Measurements from ENCODE around the gene MFAP4. TPM values are rescaled to one million over a fixed set of nuclear protein-coding genes. Genes with fewer than 3 reads are reported as not detected.

The MFAP4 gene
- total RNA-seq, 1 donor from 2014 or later, result 0.93 TPM

GRCh38 chr17:19413761-19414160 lies 26.8 kb upstream of the MFAP4 start:
- Histone ChIP-seq H3K36me3 (ENCODE audit: insufficient read depth, low read length) (no peaks in the 10 kb centered on the region), H3K9ac (ENCODE audit: low read length) (no peak overlapping the region), H3K4me2 (ENCODE audit: low read length) (no peak overlapping the region), H3K9me3 (ENCODE audit: insufficient read depth, low read depth, low read length) (no peaks in the 10 kb centered on the region), H3K4me1 (ENCODE audit: insufficient read depth, low read length) (peaks cover 33% of the 10 kb centered on the region), H3K27me3 (ENCODE audit: insufficient read depth, low read length) (no peaks in the 10 kb centered on the region), H2AFZ (ENCODE audit: low read depth, low read length) (no peak overlapping the region), H3K4me3 (ENCODE audit: insufficient read depth, low read depth, low read length) (no peak overlapping the region), H3K79me2 (ENCODE audit: insufficient read depth, low read length) (no peaks in the 10 kb centered on the region), H4K20me1 (ENCODE audit: insufficient read depth, low read length) (no peaks in the 10 kb centered on the region), H3K27ac (ENCODE audit: low read depth, low read length) (no peak overlapping the region)
- Mint-ChIP-seq H3K9me3 (ENCODE audit: unreplicated experiment) (no peaks in the 10 kb centered on the region), H3K27me3 (ENCODE audit: low read depth, unreplicated experiment) (peaks cover 25% of the 10 kb centered on the region), H3K27ac (ENCODE audit: unreplicated experiment) (no peak overlapping the region), H3K4me3 (ENCODE audit: unreplicated experiment) (no peak overlapping the region), H3K36me3 (ENCODE audit: low read depth, unreplicated experiment) (no peaks in the 10 kb centered on the region), H3K4me1 (ENCODE audit: low read depth, unreplicated experiment) (peaks cover 19% of the 10 kb centered on the region)
- TF ChIP-seq, protein P1, sequence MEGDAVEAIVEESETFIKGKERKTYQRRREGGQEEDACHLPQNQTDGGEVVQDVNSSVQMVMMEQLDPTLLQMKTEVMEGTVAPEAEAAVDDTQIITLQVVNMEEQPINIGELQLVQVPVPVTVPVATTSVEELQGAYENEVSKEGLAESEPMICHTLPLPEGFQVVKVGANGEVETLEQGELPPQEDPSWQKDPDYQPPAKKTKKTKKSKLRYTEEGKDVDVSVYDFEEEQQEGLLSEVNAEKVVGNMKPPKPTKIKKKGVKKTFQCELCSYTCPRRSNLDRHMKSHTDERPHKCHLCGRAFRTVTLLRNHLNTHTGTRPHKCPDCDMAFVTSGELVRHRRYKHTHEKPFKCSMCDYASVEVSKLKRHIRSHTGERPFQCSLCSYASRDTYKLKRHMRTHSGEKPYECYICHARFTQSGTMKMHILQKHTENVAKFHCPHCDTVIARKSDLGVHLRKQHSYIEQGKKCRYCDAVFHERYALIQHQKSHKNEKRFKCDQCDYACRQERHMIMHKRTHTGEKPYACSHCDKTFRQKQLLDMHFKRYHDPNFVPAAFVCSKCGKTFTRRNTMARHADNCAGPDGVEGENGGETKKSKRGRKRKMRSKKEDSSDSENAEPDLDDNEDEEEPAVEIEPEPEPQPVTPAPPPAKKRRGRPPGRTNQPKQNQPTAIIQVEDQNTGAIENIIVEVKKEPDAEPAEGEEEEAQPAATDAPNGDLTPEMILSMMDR (IDR thresholded peaks at IDR 0.05; ENCODE audit: insufficient read depth, low read depth, low read length), result no peak
- TF ChIP-seq EZH2 (IDR thresholded peaks at IDR 0.05; ENCODE audit: insufficient read depth, low read length), result no peak
- FAIRE-seq, result no peak
- no peak for DNase-seq (ENCODE audit: low read depth)

GRCh38 chr17:19412984-19413383 lies 26.0 kb upstream of the MFAP4 start:
- H3K27ac ChIP-seq (ENCODE audit: low read depth, low read length), result no peak overlapping the region
- Mint-ChIP-seq H3K4me1 (ENCODE audit: low read depth, unreplicated experiment) (peaks cover 11% of the 10 kb centered on the region), H3K27me3 (ENCODE audit: low read depth, unreplicated experiment) (peaks cover 25% of the 10 kb centered on the region), H3K4me3 (ENCODE audit: unreplicated experiment) (no peak overlapping the region), H3K9me3 (ENCODE audit: unreplicated experiment) (no peaks in the 10 kb centered on the region), H3K36me3 (ENCODE audit: low read depth, unreplicated experiment) (no peaks in the 10 kb centered on the region), H3K27ac (ENCODE audit: unreplicated experiment) (no peak overlapping the region)
- DNase-seq (ENCODE audit: low read depth) (no peak), FAIRE-seq (no peak)
- H3K27me3 ChIP-seq (ENCODE audit: insufficient read depth, low read length), result no peaks in the 10 kb centered on the region
- no peaks in the 10 kb centered on the region for H4K20me1 ChIP-seq (ENCODE audit: insufficient read depth, low read length)
- no peak overlapping the region for H2AFZ ChIP-seq (ENCODE audit: low read depth, low read length)
- H3K4me2 ChIP-seq (ENCODE audit: low read length), result no peak overlapping the region
- no peak overlapping the region for H3K4me3 ChIP-seq (ENCODE audit: insufficient read depth, low read depth, low read length)
- peaks cover 25% of the 10 kb centered on the region for H3K4me1 ChIP-seq (ENCODE audit: insufficient read depth, low read length)
- H3K79me2 ChIP-seq (ENCODE audit: insufficient read depth, low read length), result no peaks in the 10 kb centered on the region
- no peak for TF ChIP-seq EZH2 (IDR thresholded peaks at IDR 0.05; ENCODE audit: insufficient read depth, low read length)
- TF ChIP-seq, protein P1 (IDR thresholded peaks at IDR 0.05; ENCODE audit: insufficient read depth, low read depth, low read length), result no peak
- no peak overlapping the region for H3K9ac ChIP-seq (ENCODE audit: low read length)
- H3K36me3 ChIP-seq (ENCODE audit: insufficient read depth, low read length), result no peaks in the 10 kb centered on the region
- H3K9me3 ChIP-seq (ENCODE audit: insufficient read depth, low read depth, low read length), result no peaks in the 10 kb centered on the region

DNA sequence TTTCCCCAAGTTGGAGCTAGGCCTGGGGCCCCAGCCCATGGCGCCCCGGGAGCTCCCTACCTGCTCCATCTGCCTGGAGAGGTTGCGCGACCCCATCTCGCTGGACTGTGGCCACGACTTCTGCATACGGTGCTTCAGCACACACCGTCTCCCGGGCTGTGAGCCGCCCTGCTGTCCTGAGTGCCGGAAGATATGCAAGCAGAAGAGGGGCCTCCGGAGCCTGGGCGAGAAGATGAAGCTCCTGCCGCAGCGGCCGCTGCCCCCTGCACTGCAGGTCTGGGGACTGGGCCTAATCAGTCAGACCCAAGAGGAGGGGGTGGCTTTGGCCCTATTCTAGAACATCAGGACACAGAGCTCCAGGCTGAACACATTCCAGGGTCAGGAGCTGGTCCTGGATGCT lies 25.5 kb upstream of the MFAP4 start:
- Histone ChIP-seq H3K4me1 (ENCODE audit: insufficient read depth, low read length) (peaks cover 25% of the 10 kb centered on the region), H3K4me3 (ENCODE audit: insufficient read depth, low read depth, low read length) (no peak overlapping the region), H4K20me1 (ENCODE audit: insufficient read depth, low read length) (no peaks in the 10 kb centered on the region), H2AFZ (ENCODE audit: low read depth, low read length) (no peak overlapping the region), H3K27ac (ENCODE audit: low read depth, low read length) (no peak overlapping the region), H3K9ac (ENCODE audit: low read length) (no peak overlapping the region), H3K9me3 (ENCODE audit: insufficient read depth, low read depth, low read length) (no peaks in the 10 kb centered on the region), H3K79me2 (ENCODE audit: insufficient read depth, low read length) (no peaks in the 10 kb centered on the region), H3K27me3 (ENCODE audit: insufficient read depth, low read length) (no peaks in the 10 kb centered on the region), H3K36me3 (ENCODE audit: insufficient read depth, low read length) (no peaks in the 10 kb centered on the region), H3K4me2 (ENCODE audit: low read length) (no peak overlapping the region)
- Mint-ChIP-seq H3K4me1 (ENCODE audit: low read depth, unreplicated experiment) (peaks cover 9% of the 10 kb centered on the region), H3K36me3 (ENCODE audit: low read depth, unreplicated experiment) (no peaks in the 10 kb centered on the region), H3K9me3 (ENCODE audit: unreplicated experiment) (no peaks in the 10 kb centered on the region), H3K27ac (ENCODE audit: unreplicated experiment) (no peak overlapping the region), H3K4me3 (ENCODE audit: unreplicated experiment) (no peak overlapping the region), H3K27me3 (ENCODE audit: low read depth, unreplicated experiment) (peaks cover 24% of the 10 kb centered on the region)
- TF ChIP-seq, protein P1 (IDR thresholded peaks at IDR 0.05; ENCODE audit: insufficient read depth, low read depth, low read length), result no peak
- TF ChIP-seq EZH2 (IDR thresholded peaks at IDR 0.05; ENCODE audit: insufficient read depth, low read length), result no peak
- FAIRE-seq (no peak), DNase-seq (ENCODE audit: low read depth) (no peak)

Data from astrocyte (in vitro differentiated cells and primary cell).